ENCODE results near the gene MAOB. TPM values are rescaled to one million over a fixed set of nuclear protein-coding genes. Genes with fewer than 3 reads are reported as not detected.

The MAOB gene
- total and polyA plus RNA-seq, 9 of the 15 experiments (the other 6 are each of a cell fraction or from before 2014, with no cell fraction given): 0.05 to 0.09 TPM; not detected in 7

GRCh38 chrX:43756076-43756475 is 126.2 kb downstream of the MAOB start:
- Histone ChIP-seq H4K20me1 (replicated peaks; ENCODE audit: control insufficient read depth, insufficient read depth, low read length) (no peaks in the 10 kb centered on the region), H3K27me3 (ENCODE audit: control insufficient read depth in 2 of 2, insufficient read depth in 2 of 2, low read length in 2 of 2) (peaks cover 0 to 6% of the 10 kb centered on the region in 2 experiments; a peak in 2 of 5 replicates), H3K9me3 (replicated peaks; ENCODE audit: control insufficient read depth, insufficient read depth, low read depth, low read length) (no peaks in the 10 kb centered on the region), H3K9ac (ENCODE audit: insufficient read depth in 1 of 2, low read depth in 2 of 2, low read length in 2 of 2) (no peak overlapping the region), H3K36me3 (ENCODE audit: control insufficient read depth, insufficient read depth, low read length) (no peaks in the 10 kb centered on the region), H3K4me1 (replicated peaks in 1 of 2; ENCODE audit: control insufficient read depth in 2 of 2, insufficient read depth in 2 of 2, low read length in 2 of 2) (no peaks in the 10 kb centered on the region), H3K79me2 (ENCODE audit: control insufficient read depth, insufficient read depth, low read length) (no peaks in the 10 kb centered on the region), H3K4me3 (no peak overlapping the region), H2AFZ (ENCODE audit: low read depth, low read length) (no peak overlapping the region), H3K4me2 (ENCODE audit: insufficient read depth, low read length) (no peak overlapping the region), H3K9me1 (ENCODE audit: control insufficient read depth, insufficient read depth, low read length) (no peaks in the 10 kb centered on the region), H3K27ac (ENCODE audit: extremely low read depth, low read depth, low read length) (no peak overlapping the region)
- in situ Hi-C loops (cut with MboI): loop anchor here (10.0 kb wide), 1 partner anchor 1971 kb away; no protein-coding TSS in a partner anchor
- DNase-seq (ENCODE audit: extremely low read depth in 1 of 4, low spot score in 3 of 4) (no peak), ATAC-seq (no peak), FAIRE-seq (no peak)
- WGBS (ENCODE audit: insufficient coverage, low coverage, missing lambda C conversion rate): 0% methylated on average over 3 of the region's 5 CpGs
- intact Hi-C loops (cut with micrococcal nuclease): loop anchor here (10.0 kb wide), 2 partner anchors 411 to 1971 kb away; no protein-coding TSS in a partner anchor
- ChIA-PET CTCF (ENCODE audit: low intra/inter-chr PET ratio) (no interaction called here), POLR2A (no interaction called here)
- BruUV-seq (replicated peaks): no TSS peak
- TF ChIP-seq SREBF2 (CRISPR knock-in tag; IDR thresholded peaks at IDR 0.05) (no peak), SRSF3 (IDR thresholded peaks at IDR 0.05; ENCODE audit: insufficient read depth, low read length) (no peak), ZNF512 (tag; IDR thresholded peaks at IDR 0.05) (no peak), KHSRP (IDR thresholded peaks at IDR 0.05) (no peak), FOXO4 (CRISPR knock-in tag; IDR thresholded peaks at IDR 0.05) (no peak), ZNF239 (CRISPR knock-in tag; IDR thresholded peaks at IDR 0.05) (no peak), BHLHE40 (IDR thresholded peaks at IDR 0.05; ENCODE audit: low read length) (no peak), PHTF2 (CRISPR knock-in tag; IDR thresholded peaks at IDR 0.05) (no peak), SAP30 (IDR thresholded peaks at IDR 0.05; ENCODE audit: borderline replicate concordance, insufficient read depth, low read depth, low read length, poor library complexity, severe bottlenecking) (no peak), ZNF197 (CRISPR knock-in tag; IDR thresholded peaks at IDR 0.05; ENCODE audit: low read depth) (no peak), ZBTB12 (CRISPR knock-in tag; IDR thresholded peaks at IDR 0.05) (no peak), ZNF395 (CRISPR knock-in tag; IDR thresholded peaks at IDR 0.05) (no peak), DACH1 (IDR thresholded peaks at IDR 0.05; ENCODE audit: partially characterized antibody) (no peak), SOX6 (IDR thresholded peaks at IDR 0.05) (no peak), CSDE1 (IDR thresholded peaks at IDR 0.05) (no peak), MLLT1 (IDR thresholded peaks at IDR 0.05) (no peak)

Data from K562 (cell line).